Raji (cell line): ENCODE measurements around the gene BOLA1.

Experiments used
- POLR2A ChIP-seq: IDR thresholded peaks from 2 replicates; pipeline ENCODE4 v1.6.1; 2011; ENCODE audit warnings: low read depth, low read length, control low read depth; ENCODE audit not compliant: insufficient read depth

BOLA1 gene

DNA sequence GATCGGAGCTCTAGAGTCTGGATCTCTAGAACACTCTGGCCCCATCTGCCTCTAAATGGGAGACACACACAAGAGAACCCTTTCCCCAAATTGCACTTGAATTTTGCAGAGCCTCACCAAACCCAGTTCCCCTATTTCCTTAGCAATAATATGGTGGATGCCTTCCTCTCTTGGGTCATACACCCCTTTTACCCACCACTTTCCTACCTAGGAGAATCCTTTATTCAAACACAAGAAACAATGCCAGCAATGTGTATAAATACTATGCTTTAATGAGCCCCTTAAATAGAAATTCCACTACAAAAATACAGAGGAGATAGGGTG is 29.0 kb downstream of the BOLA1 start:
- no peak for TF ChIP-seq POLR2A

DNA sequence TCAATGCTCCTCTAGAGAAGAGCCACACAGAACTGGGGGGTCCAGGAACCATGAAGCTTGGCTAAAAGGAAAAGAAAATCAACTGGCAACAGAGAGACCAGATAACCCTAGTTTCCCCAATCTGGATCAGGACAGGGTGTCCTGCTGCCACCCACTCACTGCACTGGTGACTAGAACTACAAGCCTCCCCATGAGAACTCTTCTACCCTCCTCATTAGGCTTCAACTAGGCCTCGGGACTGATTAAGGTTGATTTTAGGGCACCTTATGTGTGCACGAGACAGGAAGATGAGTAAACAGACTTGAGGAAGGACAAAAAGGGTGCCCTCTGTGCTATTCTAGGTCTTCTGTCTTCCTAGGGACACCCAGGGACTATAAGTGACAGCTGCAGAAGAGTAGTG is 30.5 kb downstream of the BOLA1 start:
- no peak for TF ChIP-seq POLR2A

DNA sequence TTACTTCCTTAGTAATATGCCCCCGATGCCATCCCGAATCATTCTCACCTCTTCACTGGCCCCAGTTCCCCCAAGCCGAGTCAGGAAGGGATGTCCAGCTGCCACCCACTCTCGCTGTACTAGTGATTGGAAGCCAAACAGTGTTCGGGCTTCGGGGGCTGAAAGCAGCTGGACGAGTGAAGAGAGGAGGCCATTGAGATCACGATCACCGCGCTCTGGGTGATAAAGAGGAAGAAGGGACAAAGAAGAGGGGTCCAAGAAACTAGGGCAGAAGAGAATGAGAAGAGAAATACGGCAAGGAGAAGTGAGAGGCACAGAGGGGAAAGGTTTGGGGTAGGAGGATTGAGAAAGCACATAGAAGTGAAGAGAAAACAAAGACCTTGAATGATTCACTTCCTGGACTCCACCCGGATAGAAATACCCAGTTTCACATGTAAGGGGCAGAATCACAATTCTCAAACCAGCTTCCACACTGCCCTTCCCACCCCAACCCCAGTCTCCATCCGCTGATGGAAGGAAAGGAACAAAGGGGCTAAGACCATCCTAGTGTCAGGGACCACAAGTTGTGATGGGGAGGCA is 31.9 kb downstream of the BOLA1 start:
- no peak for TF ChIP-seq POLR2A

DNA sequence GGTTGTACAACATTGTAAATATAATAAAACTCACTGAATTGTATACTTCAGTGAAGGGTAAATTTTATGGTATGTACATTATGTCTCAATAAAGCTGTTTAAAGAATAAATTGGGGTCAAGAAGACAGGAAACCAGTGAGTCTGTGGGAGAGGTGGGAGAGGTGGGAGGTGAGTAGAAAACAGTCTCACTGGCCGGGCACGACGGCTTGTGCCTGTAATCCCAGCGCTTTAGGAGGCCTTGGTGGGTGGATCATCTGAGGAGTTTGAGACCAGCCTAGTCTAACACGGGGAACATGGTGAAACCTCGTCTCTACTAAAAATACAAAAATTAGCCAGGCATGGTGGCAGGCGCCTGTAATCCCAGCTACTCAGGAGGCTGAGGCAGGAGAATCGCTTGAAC is 33.1 kb downstream of the BOLA1 start:
- TF ChIP-seq POLR2A = no peak

DNA sequence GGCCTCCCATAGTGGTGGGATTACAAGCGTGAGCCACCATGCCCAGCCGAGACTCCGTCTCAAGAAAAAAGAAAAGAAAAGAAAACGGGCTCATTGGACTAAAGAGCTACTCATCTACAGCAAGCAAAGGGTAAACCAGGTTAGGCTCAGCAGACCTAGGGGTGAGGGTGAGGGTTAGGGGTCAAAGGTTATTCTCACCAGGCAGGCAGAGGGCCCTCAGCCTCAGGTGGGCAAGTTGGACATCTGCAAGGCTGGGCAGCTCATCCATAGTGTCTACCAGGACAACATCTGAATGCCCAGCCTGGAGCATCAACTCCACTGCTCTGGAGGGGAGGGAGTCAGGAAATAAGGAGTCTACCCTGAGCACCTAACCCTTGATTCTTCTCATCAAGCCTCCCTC is 33.8 kb downstream of the BOLA1 start:
- no peak for TF ChIP-seq POLR2A

DNA sequence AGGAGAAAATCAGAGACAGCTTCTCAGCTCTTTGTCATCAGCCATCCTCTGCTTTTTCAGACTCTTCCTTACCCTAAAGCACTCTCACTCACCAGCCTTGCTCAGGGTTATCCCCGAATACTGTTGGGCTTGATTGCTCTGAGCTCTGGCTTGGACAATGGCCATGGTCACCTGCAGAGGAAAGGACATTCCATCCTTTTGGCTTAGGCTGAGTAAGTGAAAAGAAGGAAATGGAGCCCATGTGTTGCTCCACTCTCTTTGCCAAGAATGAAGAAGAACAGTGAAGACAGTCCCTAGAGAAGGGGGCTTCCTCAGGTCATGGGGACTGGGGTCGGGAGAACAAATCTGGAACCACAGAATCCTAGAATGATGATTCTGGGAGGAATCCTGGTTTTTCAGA is 35.0 kb downstream of the BOLA1 start:
- TF ChIP-seq POLR2A = no peak

DNA sequence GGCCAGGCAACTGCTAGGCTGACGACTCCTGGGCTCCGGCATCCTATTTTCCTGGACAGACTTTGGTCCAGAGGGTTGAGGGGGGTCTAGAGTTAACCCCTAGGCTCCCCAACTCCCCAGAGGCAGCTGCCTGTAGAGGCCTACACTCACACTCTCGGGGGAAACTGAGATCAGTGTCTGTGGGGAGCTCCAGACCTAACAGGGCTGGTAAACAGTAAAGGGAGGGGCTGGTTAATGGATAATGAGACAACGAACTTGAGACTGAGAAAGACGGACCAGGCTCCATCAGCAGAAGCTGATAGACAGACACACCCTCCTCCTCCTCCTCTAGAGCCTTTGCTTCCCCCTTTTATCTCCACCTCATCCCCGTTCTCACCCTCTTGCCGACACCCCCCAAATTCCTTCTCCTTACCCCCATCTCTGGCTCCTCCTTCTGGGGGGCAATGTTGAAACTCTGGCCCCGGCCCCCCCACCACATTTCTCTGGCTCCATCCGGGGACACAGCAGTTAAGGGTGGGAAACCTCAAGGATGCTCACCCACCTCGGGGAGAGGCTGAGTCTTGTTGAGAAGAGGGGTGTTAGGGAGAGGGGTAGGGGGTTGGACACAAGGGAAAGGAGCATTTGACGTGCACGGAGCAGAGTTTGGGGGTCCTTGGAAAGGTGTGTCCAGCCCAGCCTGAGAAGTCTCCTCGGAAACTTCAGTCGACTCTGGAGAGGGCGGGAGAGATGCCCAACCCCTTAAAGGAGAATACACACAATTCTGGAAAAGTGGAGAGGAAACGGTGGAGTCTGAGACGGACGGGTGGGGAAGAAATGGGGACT is 37.0 kb downstream of the BOLA1 start, which contains the start of gene MTMR11:
TSS of gene MTMR11 (minus strand) at position 710 of the 822 bp plus-strand sequence. CDS start at position 478, 232 bp downstream.
- TF ChIP-seq POLR2A = no peak

DNA sequence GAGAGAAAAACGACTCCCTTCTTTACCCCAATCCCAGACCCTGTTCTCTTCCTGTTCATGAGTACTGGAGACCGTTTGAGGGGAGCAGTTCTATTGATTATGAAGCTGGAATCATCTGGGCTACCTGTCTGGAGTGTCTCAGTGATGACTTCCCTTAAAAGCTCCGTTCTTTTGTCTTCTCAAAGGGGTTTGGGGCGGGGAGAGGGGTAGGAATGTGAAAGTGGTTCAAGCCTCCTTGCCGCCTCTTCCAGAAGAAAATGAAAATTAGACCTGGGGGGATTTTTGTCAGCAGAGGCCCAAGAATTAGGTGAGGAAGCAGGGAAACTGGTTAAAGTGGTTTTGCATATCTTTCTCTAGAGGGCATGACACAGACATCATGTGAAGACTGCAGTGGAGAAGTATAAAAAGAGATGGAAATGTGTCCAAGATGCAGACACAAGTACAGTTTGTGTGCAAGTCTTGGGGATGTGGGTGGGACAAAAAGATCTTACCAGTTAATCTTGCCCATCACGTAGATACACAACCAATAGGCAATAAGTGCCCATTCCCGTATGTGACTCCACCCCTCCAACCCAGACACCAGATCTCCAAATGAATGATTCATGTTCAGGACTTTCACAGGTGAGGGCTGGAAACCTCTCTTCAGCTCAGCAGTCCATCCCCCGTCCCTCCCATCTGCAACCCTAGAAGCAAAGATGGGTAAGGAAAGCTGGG is 37.8 kb downstream of the BOLA1 start:
- no peak for TF ChIP-seq POLR2A

DNA sequence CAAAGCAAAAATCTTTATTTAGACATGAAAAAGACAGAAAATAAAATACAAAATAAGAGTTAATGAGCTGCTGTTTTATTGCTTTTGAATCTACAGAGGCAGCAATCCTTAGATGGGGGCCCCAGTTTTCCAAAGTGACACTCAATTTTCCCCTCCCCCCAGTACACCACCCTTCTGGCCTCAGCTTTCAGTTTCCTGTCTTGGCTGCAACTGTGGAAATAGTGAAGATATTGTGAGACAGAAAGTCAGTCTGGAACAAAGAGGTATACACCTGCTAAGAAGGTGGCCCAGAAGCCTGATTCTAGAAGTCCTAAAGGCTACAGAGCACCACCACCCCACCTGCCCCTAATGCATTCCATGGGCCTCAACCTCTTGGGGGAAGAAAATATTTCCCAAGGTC is 38.4 kb downstream of the BOLA1 start:
- TF ChIP-seq POLR2A = no peak

DNA sequence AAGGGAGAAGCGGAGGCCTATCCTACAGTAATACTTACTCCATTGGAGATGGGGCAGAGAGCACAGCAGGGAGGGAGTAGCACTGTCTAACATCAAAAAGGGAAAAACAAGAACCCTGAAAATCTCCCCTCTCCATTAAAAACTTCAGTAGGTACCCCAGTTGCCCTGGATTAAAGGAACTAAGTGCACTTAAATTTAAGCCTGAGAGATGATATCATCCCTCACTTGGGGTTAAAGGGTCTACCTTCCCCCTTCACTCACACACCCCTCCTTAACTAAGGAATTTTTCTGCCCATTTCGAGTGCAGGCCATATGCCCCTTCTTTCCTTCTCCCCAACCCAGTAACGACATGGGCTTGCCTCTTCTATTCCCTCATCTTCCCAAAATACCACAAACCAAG is 41.1 kb downstream of the BOLA1 start:
- TF ChIP-seq POLR2A = no peak

DNA sequence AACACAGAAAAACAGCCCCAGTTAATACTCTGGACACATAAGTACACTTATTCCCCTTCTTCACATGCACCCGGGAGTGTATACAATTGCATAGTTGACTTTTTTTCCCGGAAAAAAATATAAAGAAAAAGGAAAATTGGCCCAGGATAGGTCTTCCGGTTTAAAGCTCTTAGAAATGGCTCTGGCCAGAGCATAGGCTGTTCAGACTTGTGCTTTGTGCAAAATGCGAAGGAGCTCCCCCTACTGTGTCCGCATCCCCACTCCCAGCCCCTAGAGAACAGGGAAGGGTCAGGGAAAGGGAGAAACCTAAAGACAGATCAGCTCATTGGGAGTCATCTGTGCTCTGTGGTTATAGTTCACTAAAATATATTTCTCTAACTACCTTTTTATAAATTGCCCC is 42.8 kb downstream of the BOLA1 start:
- no peak for TF ChIP-seq POLR2A

DNA sequence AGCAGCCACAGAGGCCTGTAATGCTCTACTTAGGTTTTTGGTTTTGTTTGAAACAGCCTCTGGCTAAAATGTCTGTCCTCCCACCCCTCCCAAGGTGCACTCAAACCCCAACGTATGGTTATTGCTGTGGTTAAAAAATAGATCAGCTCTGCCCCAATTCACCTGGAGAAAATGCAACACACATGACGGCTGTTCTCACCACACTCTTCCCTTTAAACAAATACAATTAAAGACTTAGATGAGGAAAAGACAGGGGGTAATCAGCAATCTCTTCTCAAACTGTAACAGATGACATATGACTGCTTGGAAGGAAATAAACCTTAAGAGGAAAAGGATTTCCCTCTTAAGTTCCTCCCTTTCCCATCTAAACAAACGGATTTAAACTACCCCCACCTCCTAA is 43.5 kb downstream of the BOLA1 start:
- TF ChIP-seq POLR2A = no peak

DNA sequence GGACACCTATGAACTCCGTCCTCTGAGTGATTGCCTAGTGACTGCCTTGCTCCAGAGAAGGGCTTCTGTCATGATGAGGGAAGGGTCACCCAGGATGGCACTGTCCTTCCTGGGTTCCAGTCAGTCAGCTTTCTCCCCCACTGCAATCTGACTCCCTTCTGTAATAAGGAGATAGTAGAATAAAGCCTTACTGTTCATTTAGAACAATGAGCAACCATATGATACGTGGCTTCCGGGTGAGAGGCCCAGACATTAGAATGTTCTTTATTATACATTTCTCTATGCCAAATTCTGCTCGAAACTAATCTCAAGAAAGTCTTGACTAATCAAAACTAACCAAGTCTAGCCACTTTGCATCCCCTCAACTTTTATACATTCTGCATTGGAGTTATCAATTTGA is 45.8 kb downstream of the BOLA1 start:
- TF ChIP-seq POLR2A = no peak

DNA sequence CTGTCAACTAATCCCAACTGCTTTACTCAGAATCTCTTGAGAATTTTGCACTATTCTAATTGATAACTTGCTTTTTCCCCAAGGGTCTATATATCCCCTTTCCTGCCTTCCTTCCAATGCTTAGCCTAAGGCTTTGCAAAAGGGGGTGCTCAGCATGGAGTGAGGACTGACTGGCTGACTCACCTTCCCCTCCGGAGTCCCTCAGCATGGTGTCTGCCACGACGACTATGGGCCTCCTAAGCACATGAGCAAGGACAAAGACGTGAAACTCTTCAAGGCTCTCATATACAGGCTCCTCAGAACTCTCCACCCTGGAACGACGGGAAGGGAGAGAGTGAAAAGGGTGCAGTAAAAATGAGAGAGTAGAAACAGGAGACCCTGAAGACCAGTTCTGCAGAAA is 50.5 kb downstream of the BOLA1 start:
- TF ChIP-seq POLR2A = no peak
